Right lobe of liver (tissue), 4 donors: ENCODE results near the gene WRNIP1.

Source experiments
- CTCF ChIP-seq, 4 donors: fragments of 200-600 bp in 3 of 4; fragments of 450-650 bp in 1 of 4; IDR thresholded peaks; one replicate each; pipeline versions ENCODE4 v1.5.1 to v1.8.0; 2016 to 2022; ENCODE audit warnings: antibody characterized with exemption in 4 of 4, mild to moderate bottlenecking in 2 of 4
- POLR2A ChIP-seq: fragments of 450-650 bp; IDR thresholded peaks from one replicate; pipeline ENCODE4 v1.6.1; 2017; ENCODE audit warnings: antibody characterized with exemption, mild to moderate bottlenecking
- donor health status: DM: no; HTN: no; CAD: no.
- donor health status: DM: no; HTN: no; CAD: no.
- donor health status: DM: no; HTN: yes; CAD: no.

- TF ChIP-seq POLR2A = no peak
- TF ChIP-seq CTCF (IDR thresholded peaks at IDR 0.05) = no peak
Observed at GRCh38 chr6:2715737-2716136, 49.5 kb upstream of the WRNIP1 start.
